ENCODE data around the gene FEZ2.
A peak's percentile ranks its signal among the peaks of the same experiment; 100 is the strongest.
"Not testable (repeated sequence)": the region's sequence is repeated elsewhere in the genome, so short reads cannot be mapped to it uniquely, and the experiment has no call there.

FEZ2 gene

GRCh38 chr2:36597532-36598377 lies at the start of gene FEZ2:
Gene FEZ2, minus strand, starts transcription at chr2:36598168. Its CDS starts 26 bp downstream, at chr2:36598142.
- FAIRE-seq, result no peak

- no peak for FAIRE-seq
Measured at GRCh38 chr2:36634981-36635597, 37.1 kb upstream of the FEZ2 start.

- no peak for FAIRE-seq
Measured at GRCh38 chr2:36633470-36634092, 35.6 kb upstream of the FEZ2 start.

- FAIRE-seq, result no peak
Measured at GRCh38 chr2:36626756-36627155, 28.8 kb upstream of the FEZ2 start.

- FAIRE-seq, result no peak
Measured at GRCh38 chr2:36626071-36626470, 28.1 kb upstream of the FEZ2 start.

GRCh38 chr2:36625304-36625703 lies 27.3 kb upstream of the FEZ2 start:
- FAIRE-seq, result no peak

GRCh38 chr2:36620321-36620720 lies 22.4 kb upstream of the FEZ2 start:
- no peak for FAIRE-seq

- peak; percentile 93 for FAIRE-seq
Measured at GRCh38 chr2:36618381-36618780, 20.4 kb upstream of the FEZ2 start.

GRCh38 chr2:36616947-36617346 lies 19.0 kb upstream of the FEZ2 start:
- FAIRE-seq, result no peak

- peak; percentile 17 for FAIRE-seq
Measured at GRCh38 chr2:36615222-36615621, 17.3 kb upstream of the FEZ2 start.

- FAIRE-seq, result peak; percentile 49
Measured at GRCh38 chr2:36613801-36614200, 15.8 kb upstream of the FEZ2 start.

GRCh38 chr2:36611316-36611990 lies 13.5 kb upstream of the FEZ2 start:
- no peak for FAIRE-seq

- no peak for FAIRE-seq
Measured at GRCh38 chr2:36609507-36609906, 11.5 kb upstream of the FEZ2 start.

- no peak for FAIRE-seq
Measured at GRCh38 chr2:36607947-36608346, 10.0 kb upstream of the FEZ2 start.

- no peak for FAIRE-seq
Measured at GRCh38 chr2:36606925-36607324, 9.0 kb upstream of the FEZ2 start.

GRCh38 chr2:36605273-36605672 lies 7.3 kb upstream of the FEZ2 start:
- no peak for FAIRE-seq

- FAIRE-seq, result not testable (repeated sequence)
Measured at GRCh38 chr2:36603629-36604028, 5.7 kb upstream of the FEZ2 start.

GRCh38 chr2:36597003-36597531 lies 901 bp downstream of the FEZ2 start:
- FAIRE-seq, result no peak

GRCh38 chr2:36596397-36596796 lies 1.6 kb downstream of the FEZ2 start:
- FAIRE-seq, result no peak

GRCh38 chr2:36594849-36595248 lies 3.1 kb downstream of the FEZ2 start:
- no peak for FAIRE-seq

- no peak for FAIRE-seq
Measured at GRCh38 chr2:36589230-36589630, 8.7 kb downstream of the FEZ2 start.

- FAIRE-seq, result peak; percentile 8
Measured at GRCh38 chr2:36587556-36587955, 10.4 kb downstream of the FEZ2 start.

GRCh38 chr2:36587101-36587500 lies 10.9 kb downstream of the FEZ2 start:
- FAIRE-seq, result no peak
